K562 (cell line): ENCODE results near the gene RGL2. TPM values are rescaled to one million over a fixed set of nuclear protein-coding genes. Genes with fewer than 3 reads are reported as not detected.

Experiments used
- FOXA3 ChIP-seq, 2 experiments: fragments of 450-650 bp in 1 of 2; sonication (generic) in 1 of 2; formaldehyde crosslinking; IDR thresholded peaks in 1 of 2; conservative IDR thresholded peaks in 1 of 2; 2 replicates each; pipeline versions ENCODE4 v1.4.0 to v1.8.0; 2020 to 2022; ENCODE audit warnings: mild to moderate bottlenecking in 2 of 2, missing genetic modification reagents in 1 of 2
- NR2F6 ChIP-seq: fragments of 450-650 bp; formaldehyde crosslinking; IDR thresholded peaks from 2 replicates; pipeline ENCODE4 v1.4.0; 2020; ENCODE audit warnings: mild to moderate bottlenecking
- POLR2H ChIP-seq: IDR thresholded peaks from 2 replicates; pipeline ENCODE4 v1.6.1; 2016; ENCODE audit warnings: missing genetic modification characterization, low read depth, mild to moderate bottlenecking, control low read depth, missing compliant biosample characterization, moderate library complexity
- TAF7 ChIP-seq: fragments of 450-650 bp; IDR thresholded peaks from 2 replicates; pipeline ENCODE4 v1.6.1; 2016; ENCODE audit warnings: missing genetic modification characterization, missing compliant biosample characterization
- TEAD1 ChIP-seq, 2 experiments: fragments of 450-650 bp in 1 of 2; sonication (generic) in 1 of 2; formaldehyde crosslinking; IDR thresholded peaks; 2 replicates each; pipeline versions ENCODE4 v1.4.0 to v1.8.0; 2020 to 2022; ENCODE audit warnings: mild to moderate bottlenecking in 2 of 2, missing genetic modification reagents in 1 of 2
- TFAM ChIP-seq: fragments of 250-450 bp; sonication (Bioruptor Pico); conservative IDR thresholded peaks from 2 replicates; pipeline ENCODE4 v1.5.0; 2021; ENCODE audit warnings: mild to moderate bottlenecking, moderate library complexity
- ZC3H4 ChIP-seq: sonication (generic); formaldehyde crosslinking; IDR thresholded peaks from 2 replicates; pipeline ENCODE4 v1.9.0; 2021; ENCODE audit warnings: missing genetic modification reagents, borderline replicate concordance
- ZSCAN32 ChIP-seq: fragments of 450-650 bp; formaldehyde crosslinking; IDR thresholded peaks from 2 replicates; pipeline ENCODE4 v1.4.0; 2020; ENCODE audit warnings: mild to moderate bottlenecking, moderate library complexity
- polyA plus RNA-seq, 8 experiments: library from polyadenylated mRNA; depleted of rRNA in 4 of 8; stranded (reverse) in 5 of 8; unstranded in 3 of 8; fragments of >200 nt; fragmentation: Nextera tagmentation in 2 of 8; fragmentation: Illumina TruSeq in 1 of 8; extraction: Ambion mirVana in 2 of 8; extraction: Trizol in 1 of 8; gene quantifications; 2 replicates each; pipeline versions ENCODE4 v1.2.1 to v1.2.3, GENCODE V29; 2011 to 2014; ENCODE audit warnings: inconsistent platforms in 1 of 8, missing spikeins in 1 of 8
- total RNA-seq, 7 experiments: library from RNA; depleted of rRNA in 6 of 7; stranded (reverse); fragments of >200 nt in 6 of 7; fragmentation: Illumina TruSeq in 2 of 7; extraction: Trizol in 2 of 7; gene quantifications; 2 replicates each; pipeline versions ENCODE4 v1.2.1 to v1.2.3, GENCODE V29; 2011 to 2021; ENCODE audit warnings: low replicate concordance in 1 of 7
- TF ChIP-seq, protein P1 (sequence below): fragments of 250-450 bp; sonication (Bioruptor Pico); IDR thresholded peaks from 2 replicates; pipeline ENCODE4 v1.4.0; 2020; ENCODE audit warnings: mild to moderate bottlenecking
- TF ChIP-seq, protein P2 (sequence below): fragments of 450-650 bp; IDR thresholded peaks from 2 replicates; pipeline ENCODE4 v1.6.1; 2016; ENCODE audit warnings: low read depth
- TF ChIP-seq, protein P3 (sequence below): fragments of 250-450 bp; sonication (Bioruptor Pico); IDR thresholded peaks from 2 replicates; pipeline ENCODE4 v1.5.0; 2020; ENCODE audit warnings: mild to moderate bottlenecking, borderline replicate concordance
- TF ChIP-seq, protein P4 (sequence below): fragments of 450-650 bp; IDR thresholded peaks from 2 replicates; pipeline ENCODE4 v1.6.1; 2016; ENCODE audit warnings: low read depth, mild to moderate bottlenecking, moderate library complexity

Gene RGL2
- total and polyA plus RNA-seq, 9 of the 15 experiments (the other 6 are each of a cell fraction or from before 2014, with no cell fraction given) = 1.8 to 57.1 (median 19.5) TPM

DNA sequence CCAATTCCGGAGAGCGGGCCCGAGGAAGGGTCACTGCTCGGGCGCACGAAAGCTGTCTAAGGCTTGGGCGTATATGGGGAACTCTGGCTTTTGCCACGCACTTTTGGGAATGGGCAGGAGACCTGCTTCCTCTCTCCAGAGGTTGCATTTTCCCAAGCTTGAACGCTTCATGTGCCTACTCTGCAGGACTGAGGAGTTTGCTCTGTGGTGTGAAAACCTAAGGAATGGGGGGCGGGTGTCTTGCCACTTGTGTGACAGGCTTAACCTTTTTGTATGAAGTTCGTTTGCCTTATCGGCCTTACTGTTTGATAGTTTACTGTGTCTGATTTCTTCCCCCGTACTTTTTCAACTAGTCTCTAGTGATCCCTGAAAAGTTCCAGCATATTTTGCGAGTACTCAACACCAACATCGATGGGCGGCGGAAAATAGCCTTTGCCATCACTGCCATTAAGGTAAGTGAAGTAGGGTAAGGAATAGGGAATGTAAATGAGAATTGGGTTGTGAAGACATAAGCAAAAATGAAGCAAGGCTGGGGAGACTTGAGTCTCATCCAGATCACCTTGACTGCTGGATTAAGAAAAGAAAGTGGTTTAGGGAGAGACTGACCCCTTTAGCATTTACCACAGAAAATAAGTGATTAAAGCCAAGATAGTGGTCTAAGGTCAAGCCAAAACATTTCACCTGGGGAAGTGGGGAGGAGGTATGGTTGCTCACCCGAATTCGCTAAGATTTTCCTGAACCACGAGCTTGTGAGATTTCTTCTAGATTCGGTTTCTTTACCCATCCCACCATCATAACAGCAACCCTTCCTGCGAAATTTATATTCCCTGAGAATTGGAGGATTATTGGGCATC is 26.2 kb downstream of the RGL2 start (continued):
- TF ChIP-seq, protein P1, sequence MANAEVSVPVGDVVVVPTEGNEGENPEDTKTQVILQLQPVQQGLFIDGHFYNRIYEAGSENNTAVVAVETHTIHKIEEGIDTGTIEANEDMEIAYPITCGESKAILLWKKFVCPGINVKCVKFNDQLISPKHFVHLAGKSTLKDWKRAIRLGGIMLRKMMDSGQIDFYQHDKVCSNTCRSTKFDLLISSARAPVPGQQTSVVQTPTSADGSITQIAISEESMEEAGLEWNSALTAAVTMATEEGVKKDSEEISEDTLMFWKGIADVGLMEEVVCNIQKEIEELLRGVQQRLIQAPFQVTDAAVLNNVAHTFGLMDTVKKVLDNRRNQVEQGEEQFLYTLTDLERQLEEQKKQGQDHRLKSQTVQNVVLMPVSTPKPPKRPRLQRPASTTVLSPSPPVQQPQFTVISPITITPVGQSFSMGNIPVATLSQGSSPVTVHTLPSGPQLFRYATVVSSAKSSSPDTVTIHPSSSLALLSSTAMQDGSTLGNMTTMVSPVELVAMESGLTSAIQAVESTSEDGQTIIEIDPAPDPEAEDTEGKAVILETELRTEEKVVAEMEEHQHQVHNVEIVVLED (CRISPR knock-in tag) = no peak
- TF ChIP-seq TEAD1 (CRISPR knock-in tag; IDR thresholded peaks at IDR 0.05) (peak in 1 of 2 experiments; percentile 6; a peak in 1 of 4 replicates), ZC3H4 (CRISPR knock-in tag) (no peak), FOXA3 (CRISPR knock-in tag; conservative IDR thresholded peaks at IDR 0.05 in 1 of 2, IDR thresholded peaks at IDR 0.05 in 1 of 2) (peak in 1 of 2 experiments; percentile 42; a peak in 1 of 4 replicates), NR2F6 (CRISPR knock-in tag) (no peak), TAF7 (no peak), TFAM (CRISPR knock-in tag) (no peak), POLR2H (tag) (peak; percentile 83), ZSCAN32 (CRISPR knock-in tag) (no peak)
- TF ChIP-seq, protein P2, sequence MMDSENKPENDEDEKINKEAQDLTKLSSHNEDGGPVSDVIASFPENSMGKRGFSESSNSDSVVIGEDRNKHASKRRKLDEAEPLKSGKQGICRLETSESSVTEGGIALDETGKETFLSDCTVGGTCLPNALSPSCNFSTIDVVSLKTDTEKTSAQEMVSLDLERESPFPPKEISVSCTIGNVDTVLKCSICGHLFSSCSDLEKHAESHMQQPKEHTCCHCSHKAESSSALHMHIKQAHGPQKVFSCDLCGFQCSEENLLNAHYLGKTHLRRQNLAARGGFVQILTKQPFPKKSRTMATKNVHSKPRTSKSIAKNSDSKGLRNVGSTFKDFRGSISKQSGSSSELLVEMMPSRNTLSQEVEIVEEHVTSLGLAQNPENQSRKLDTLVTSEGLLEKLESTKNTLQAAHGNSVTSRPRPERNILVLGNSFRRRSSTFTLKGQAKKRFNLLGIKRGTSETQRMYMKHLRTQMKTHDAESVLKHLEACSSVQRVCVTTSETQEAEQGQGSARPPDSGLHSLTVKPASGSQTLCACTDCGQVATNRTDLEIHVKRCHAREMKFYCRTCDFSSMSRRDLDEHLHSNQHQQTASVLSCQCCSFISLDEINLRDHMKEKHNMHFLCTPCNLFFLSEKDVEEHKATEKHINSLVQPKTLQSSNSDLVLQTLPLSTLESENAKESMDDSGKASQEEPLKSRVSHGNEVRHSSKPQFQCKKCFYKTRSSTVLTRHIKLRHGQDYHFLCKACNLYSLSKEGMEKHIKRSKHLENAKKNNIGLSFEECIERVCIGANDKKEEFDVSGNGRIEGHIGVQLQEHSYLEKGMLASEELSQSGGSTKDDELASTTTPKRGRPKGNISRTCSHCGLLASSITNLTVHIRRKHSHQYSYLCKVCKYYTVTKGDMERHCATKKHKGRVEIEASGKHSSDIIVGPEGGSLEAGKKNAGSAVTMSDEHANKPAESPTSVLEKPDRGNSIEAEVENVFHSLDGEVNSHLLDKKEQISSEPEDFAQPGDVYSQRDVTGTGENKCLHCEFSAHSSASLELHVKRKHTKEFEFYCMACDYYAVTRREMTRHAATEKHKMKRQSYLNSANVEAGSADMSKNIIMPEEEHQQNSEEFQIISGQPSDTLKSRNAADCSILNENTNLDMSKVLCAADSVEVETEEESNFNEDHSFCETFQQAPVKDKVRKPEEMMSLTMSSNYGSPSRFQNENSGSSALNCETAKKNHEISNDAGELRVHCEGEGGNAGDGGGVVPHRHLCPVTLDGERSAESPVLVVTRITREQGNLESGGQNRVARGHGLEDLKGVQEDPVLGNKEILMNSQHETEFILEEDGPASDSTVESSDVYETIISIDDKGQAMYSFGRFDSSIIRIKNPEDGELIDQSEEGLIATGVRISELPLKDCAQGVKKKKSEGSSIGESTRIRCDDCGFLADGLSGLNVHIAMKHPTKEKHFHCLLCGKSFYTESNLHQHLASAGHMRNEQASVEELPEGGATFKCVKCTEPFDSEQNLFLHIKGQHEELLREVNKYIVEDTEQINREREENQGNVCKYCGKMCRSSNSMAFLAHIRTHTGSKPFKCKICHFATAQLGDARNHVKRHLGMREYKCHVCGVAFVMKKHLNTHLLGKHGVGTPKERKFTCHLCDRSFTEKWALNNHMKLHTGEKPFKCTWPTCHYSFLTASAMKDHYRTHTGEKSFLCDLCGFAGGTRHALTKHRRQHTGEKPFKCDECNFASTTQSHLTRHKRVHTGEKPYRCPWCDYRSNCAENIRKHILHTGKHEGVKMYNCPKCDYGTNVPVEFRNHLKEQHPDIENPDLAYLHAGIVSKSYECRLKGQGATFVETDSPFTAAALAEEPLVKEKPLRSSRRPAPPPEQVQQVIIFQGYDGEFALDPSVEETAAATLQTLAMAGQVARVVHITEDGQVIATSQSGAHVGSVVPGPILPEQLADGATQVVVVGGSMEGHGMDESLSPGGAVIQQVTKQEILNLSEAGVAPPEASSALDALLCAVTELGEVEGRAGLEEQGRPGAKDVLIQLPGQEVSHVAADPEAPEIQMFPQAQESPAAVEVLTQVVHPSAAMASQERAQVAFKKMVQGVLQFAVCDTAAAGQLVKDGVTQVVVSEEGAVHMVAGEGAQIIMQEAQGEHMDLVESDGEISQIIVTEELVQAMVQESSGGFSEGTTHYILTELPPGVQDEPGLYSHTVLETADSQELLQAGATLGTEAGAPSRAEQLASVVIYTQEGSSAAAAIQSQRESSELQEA = no peak
- TF ChIP-seq, protein P3, sequence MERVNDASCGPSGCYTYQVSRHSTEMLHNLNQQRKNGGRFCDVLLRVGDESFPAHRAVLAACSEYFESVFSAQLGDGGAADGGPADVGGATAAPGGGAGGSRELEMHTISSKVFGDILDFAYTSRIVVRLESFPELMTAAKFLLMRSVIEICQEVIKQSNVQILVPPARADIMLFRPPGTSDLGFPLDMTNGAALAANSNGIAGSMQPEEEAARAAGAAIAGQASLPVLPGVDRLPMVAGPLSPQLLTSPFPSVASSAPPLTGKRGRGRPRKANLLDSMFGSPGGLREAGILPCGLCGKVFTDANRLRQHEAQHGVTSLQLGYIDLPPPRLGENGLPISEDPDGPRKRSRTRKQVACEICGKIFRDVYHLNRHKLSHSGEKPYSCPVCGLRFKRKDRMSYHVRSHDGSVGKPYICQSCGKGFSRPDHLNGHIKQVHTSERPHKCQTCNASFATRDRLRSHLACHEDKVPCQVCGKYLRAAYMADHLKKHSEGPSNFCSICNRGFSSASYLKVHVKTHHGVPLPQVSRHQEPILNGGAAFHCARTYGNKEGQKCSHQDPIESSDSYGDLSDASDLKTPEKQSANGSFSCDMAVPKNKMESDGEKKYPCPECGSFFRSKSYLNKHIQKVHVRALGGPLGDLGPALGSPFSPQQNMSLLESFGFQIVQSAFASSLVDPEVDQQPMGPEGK (CRISPR knock-in tag) = no peak; the same call in 1 of the 2 replicates
- TF ChIP-seq, protein P4, sequence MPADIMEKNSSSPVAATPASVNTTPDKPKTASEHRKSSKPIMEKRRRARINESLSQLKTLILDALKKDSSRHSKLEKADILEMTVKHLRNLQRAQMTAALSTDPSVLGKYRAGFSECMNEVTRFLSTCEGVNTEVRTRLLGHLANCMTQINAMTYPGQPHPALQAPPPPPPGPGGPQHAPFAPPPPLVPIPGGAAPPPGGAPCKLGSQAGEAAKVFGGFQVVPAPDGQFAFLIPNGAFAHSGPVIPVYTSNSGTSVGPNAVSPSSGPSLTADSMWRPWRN = no peak
